GM19099 (cell line): Measurements from ENCODE around the gene OR2T1.
"Not testable (repeated sequence)": the region's sequence is repeated elsewhere in the genome, so short reads cannot be mapped to it uniquely, and the experiment has no call there.

ENCODE experiments used
- POLR2A ChIP-seq: IDR thresholded peaks from 3 replicates; pipeline ENCODE4 v1.6.1; 2011; ENCODE audit warnings: low read depth; ENCODE audit not compliant: insufficient read length; ENCODE audit errors: extremely low read depth

OR2T1 gene

DNA sequence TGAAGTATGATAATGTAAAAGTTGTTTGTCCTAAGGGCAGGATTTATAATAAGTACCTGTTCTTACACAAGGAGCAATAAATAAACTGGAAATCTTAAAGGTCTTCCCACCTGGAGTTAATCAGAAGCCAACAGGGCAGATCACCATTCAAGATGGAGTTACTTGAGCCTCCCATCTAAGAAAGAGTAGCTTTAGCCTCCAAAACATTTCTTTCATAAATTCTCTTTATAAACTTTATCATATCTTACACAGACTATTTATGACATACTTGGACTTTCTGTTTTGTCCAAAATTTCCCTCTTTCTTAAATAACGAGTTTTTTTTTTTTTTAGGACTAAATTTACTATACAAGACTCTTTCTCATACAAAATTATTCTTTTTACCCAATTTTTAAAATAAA lies 18.5 kb downstream of the OR2T1 start:
- no peak for TF ChIP-seq POLR2A

DNA sequence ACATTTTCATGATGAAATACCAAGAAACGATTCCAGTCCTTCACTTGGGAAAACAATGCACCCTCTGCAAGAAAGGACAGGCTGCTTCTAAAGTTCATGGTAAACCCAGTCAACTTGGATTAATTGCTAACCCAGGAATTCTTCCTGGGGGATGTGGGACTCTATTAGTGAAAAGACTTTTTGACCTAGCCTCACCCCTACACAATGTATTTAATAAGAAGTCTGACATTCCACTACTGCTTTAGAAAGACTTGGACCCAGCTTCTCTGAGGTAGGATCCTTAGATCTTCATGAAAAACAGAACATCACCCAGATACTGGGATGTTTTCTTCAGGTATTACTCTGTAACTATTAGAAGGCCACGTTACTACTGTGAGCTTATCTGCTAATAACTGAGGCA lies 42.6 kb downstream of the OR2T1 start, which contains the start of gene OR2T2:
Gene OR2T2, plus strand, starts transcription at position 239 of the 400 bp plus-strand sequence. CDS start 7,161 bp downstream, outside the sequence.
- not testable (repeated sequence) for TF ChIP-seq POLR2A
